H1 (cell line): Measurements from ENCODE around the gene PRLH. TPM values are rescaled to one million over a fixed set of nuclear protein-coding genes. Genes with fewer than 3 reads are reported as not detected.

Experiments used
- CTCF ChIA-PET: fragments of 300-600 bp; sonication (Branson Sonifier 250); formaldehyde crosslinking; loops from one replicate; lab custom pipeline; 2021; ENCODE audit not compliant: partially characterized antibody; lab: Charles Lee
- POLR2A ChIA-PET: fragments of 300-600 bp; sonication (Branson Sonifier 250); formaldehyde crosslinking; loops from one replicate; lab custom pipeline; 2021; ENCODE audit warnings: inconsistent platforms; ENCODE audit not compliant: partially characterized antibody; lab: Charles Lee
- DNase-seq, 2 experiments: peaks; one replicate each; pipeline versions ENCODE4 v3.0.0 to v3.0.0-alpha.2; 2010 to 2022; ENCODE audit warnings: low spot score in 2 of 2, low read depth in 1 of 2, mixed read lengths in 1 of 2
- FAIRE-seq: peaks from 2 replicates; lab custom pipeline; 2011; peaks lifted over from hg19 to GRCh38; lab: Jason Lieb, UNC
- H2AFZ ChIP-seq: 2 replicates; pipeline ENCODE4 v1.8.1; 2012; ENCODE audit warnings: low read length, inconsistent platforms
- H2AK5ac ChIP-seq: 2 replicates; pipeline ENCODE4 v1.6.1; 2013; ENCODE audit warnings: low read depth, low read length
- H2BK120ac ChIP-seq: replicated peaks from 2 replicates; pipeline ENCODE3; 2013; ENCODE audit warnings: low read depth, low read length, inconsistent platforms
- H2BK12ac ChIP-seq: 2 replicates; pipeline ENCODE4 v1.6.1; 2013; ENCODE audit warnings: low read depth, low read length
- H2BK15ac ChIP-seq: 2 replicates; pipeline ENCODE4 v1.6.1; 2013; ENCODE audit warnings: low read length
- H2BK20ac ChIP-seq: 2 replicates; pipeline ENCODE4 v1.6.1; 2013; ENCODE audit warnings: low read length
- H2BK5ac ChIP-seq: 2 replicates; pipeline ENCODE4 v1.6.1; 2013; ENCODE audit warnings: low read depth, low read length
- H3K14ac ChIP-seq: 2 replicates; pipeline ENCODE4 v1.6.1; 2013; ENCODE audit warnings: inconsistent platforms; ENCODE audit not compliant: insufficient read length
- H3K18ac ChIP-seq: 2 replicates; pipeline ENCODE4 v1.6.1; 2013; ENCODE audit warnings: low read length; ENCODE audit errors: extremely low read depth
- H3K23ac ChIP-seq: 2 replicates; pipeline ENCODE4 v1.6.1; 2013; ENCODE audit warnings: inconsistent platforms; ENCODE audit not compliant: insufficient read length
- H3K23me2 ChIP-seq: 2 replicates; pipeline ENCODE4 v1.6.1; 2013; ENCODE audit warnings: low read depth, low read length
- H3K27ac ChIP-seq: 2 replicates; pipeline ENCODE4 v1.6.1; 2011; ENCODE audit warnings: low read depth, low read length, inconsistent platforms
- H3K27me3 ChIP-seq, 4 experiments: replicated peaks in 1 of 4; 1 replicate in 1 of 4; 2 replicates in 3 of 4; pipeline versions ENCODE4 v1.6.1 to v1.8.1; 2011 to 2013; ENCODE audit warnings: low read length in 3 of 4, mild to moderate bottlenecking in 3 of 4, inconsistent platforms in 2 of 4, mixed read lengths in 2 of 4, moderate library complexity in 1 of 4; ENCODE audit not compliant: control insufficient read depth in 3 of 4, insufficient read depth in 3 of 4; ENCODE audit errors: extremely low read depth in 1 of 4
- H3K36me3 ChIP-seq, 4 experiments: 2 replicates each; pipeline versions ENCODE4 v1.6.1 to v1.8.1; 2011 to 2013; ENCODE audit warnings: mild to moderate bottlenecking in 4 of 4, low read length in 3 of 4, moderate library complexity in 2 of 4, control low read depth in 1 of 4, inconsistent platforms in 1 of 4; ENCODE audit not compliant: insufficient read depth in 4 of 4, control insufficient read depth in 2 of 4
- H3K4ac ChIP-seq: replicated peaks from 2 replicates; pipeline ENCODE3; 2013; ENCODE audit warnings: low read length, low read depth, mixed read lengths, inconsistent platforms; ENCODE audit not compliant: insufficient read length
- H3K4me1 ChIP-seq, 4 experiments: replicated peaks in 1 of 4; 1 replicate in 1 of 4; 2 replicates in 3 of 4; pipeline versions ENCODE4 v1.6.1 to v1.8.1; 2011 to 2013; ENCODE audit warnings: low read length in 3 of 4, inconsistent platforms in 2 of 4, mixed read lengths in 1 of 4; ENCODE audit not compliant: insufficient read depth in 4 of 4, control insufficient read depth in 3 of 4
- H3K4me2 ChIP-seq, 2 experiments: 2 replicates each; pipeline versions ENCODE4 v1.6.1 to v1.8.1; 2011 to 2013; ENCODE audit warnings: low read depth in 2 of 2, low read length in 2 of 2, control low read depth in 1 of 2, inconsistent platforms in 1 of 2, mild to moderate bottlenecking in 1 of 2; ENCODE audit not compliant: insufficient read depth in 1 of 2
- H3K4me3 ChIP-seq, 4 experiments: fragments of 200-600, 300-600 bp in 1 of 4; sonication (generic), shearing (Covaris generic), sonication (Bioruptor Twin) in 1 of 4; 2 replicates each; pipeline versions ENCODE4 v1.5.1 to v1.8.1; 2011 to 2016; ENCODE audit warnings: low read length in 4 of 4, low read depth in 3 of 4, control low read depth in 2 of 4, inconsistent platforms in 2 of 4, mild to moderate bottlenecking in 2 of 4, mixed read lengths in 1 of 4, moderate library complexity in 1 of 4; ENCODE audit not compliant: insufficient read depth in 2 of 4; ENCODE audit errors: extremely low read depth in 1 of 4
- H3K56ac ChIP-seq: replicated peaks from 2 replicates; pipeline ENCODE3; 2013; ENCODE audit warnings: low read depth, mild to moderate bottlenecking, mixed read lengths, low read length, inconsistent platforms; ENCODE audit not compliant: insufficient read length
- H3K79me1 ChIP-seq: 2 replicates; pipeline ENCODE4 v1.6.1; 2013; ENCODE audit warnings: low read depth, low read length, control low read depth
- H3K79me2 ChIP-seq, 2 experiments: 2 replicates each; pipeline versions ENCODE4 v1.6.1 to v1.8.1; 2012 to 2013; ENCODE audit warnings: low read length in 2 of 2, mild to moderate bottlenecking in 2 of 2, inconsistent platforms in 1 of 2; ENCODE audit not compliant: insufficient read depth in 2 of 2, control insufficient read depth in 1 of 2
- H3K9ac ChIP-seq, 4 experiments: replicated peaks in 1 of 4; 1 replicate in 1 of 4; 2 replicates in 3 of 4; pipeline versions ENCODE4 v1.6.1 to v1.8.1; 2011 to 2013; ENCODE audit warnings: low read depth in 3 of 4, low read length in 3 of 4, control low read depth in 2 of 4, mild to moderate bottlenecking in 2 of 4, moderate library complexity in 2 of 4, inconsistent platforms in 1 of 4; ENCODE audit errors: extremely low read depth in 1 of 4
- H3K9me3 ChIP-seq, 2 experiments: 2 replicates each; pipeline versions ENCODE4 v1.6.1 to v1.8.1; 2012 to 2013; ENCODE audit warnings: mild to moderate bottlenecking in 2 of 2, moderate library complexity in 2 of 2, control low read depth in 1 of 2, inconsistent platforms in 1 of 2, low read depth in 1 of 2, low read length in 1 of 2, mixed read lengths in 1 of 2; ENCODE audit not compliant: insufficient read depth in 2 of 2
- H4K20me1 ChIP-seq, 2 experiments: replicated peaks in 1 of 2; 2 replicates each; pipeline versions ENCODE3 to v1.8.1; 2011 to 2013; ENCODE audit warnings: inconsistent platforms in 2 of 2, low read length in 2 of 2, mild to moderate bottlenecking in 1 of 2; ENCODE audit not compliant: insufficient read depth in 2 of 2, control insufficient read depth in 1 of 2
- H4K5ac ChIP-seq: 2 replicates; pipeline ENCODE4 v1.6.1; 2013; ENCODE audit warnings: low read length, low read depth, mixed read lengths, inconsistent platforms; ENCODE audit not compliant: insufficient read length
- H4K8ac ChIP-seq: 2 replicates; pipeline ENCODE4 v1.8.0; 2013; ENCODE audit warnings: mild to moderate bottlenecking, moderate library complexity, low read length, inconsistent platforms; ENCODE audit not compliant: insufficient read depth; ENCODE audit errors: extremely low read depth
- H4K91ac ChIP-seq: replicated peaks from 2 replicates; pipeline ENCODE3; 2013; ENCODE audit warnings: low read length, mixed read lengths, inconsistent platforms; ENCODE audit not compliant: insufficient read length
- BACH1 ChIP-seq: IDR thresholded peaks from 2 replicates; pipeline ENCODE4 v1.6.1; 2012; ENCODE audit warnings: low read length, improper control_type of control experiment
- POLR2A ChIP-seq, 2 experiments: IDR thresholded peaks; 1 replicate in 1 of 2; 2 replicates in 1 of 2; pipeline ENCODE4 v1.6.1; 2011; ENCODE audit warnings: low read depth in 2 of 2, low read length in 2 of 2, mild to moderate bottlenecking in 2 of 2; ENCODE audit errors: control extremely low read depth in 1 of 2
- WGBS, 2 experiments: shearing (Covaris generic) in 1 of 2; methylation state at CpG; one replicate each; pipeline versions ENCODE4 v1.1.6 to v1.1.7; 2013 to 2015; ENCODE audit warnings: low lambda C conversion rate in 2 of 2, mixed read lengths in 2 of 2, inconsistent platforms in 1 of 2, low coverage in 1 of 2, missing lambda C conversion rate in 1 of 2; ENCODE audit not compliant: insufficient replicate concordance in 2 of 2, insufficient coverage in 1 of 2, insufficient read length in 1 of 2; ENCODE audit errors: extremely low coverage in 1 of 2, missing lambda C conversion rate in 1 of 2; 5-methylcytosine and 5-hydroxymethylcytosine counted together
- polyA plus RNA-seq, 7 experiments: library from polyadenylated mRNA; depleted of rRNA in 3 of 7; stranded (reverse) in 5 of 7; unstranded in 2 of 7; fragments of >200 nt in 5 of 7; fragments of 200-250 nt in 2 of 7; gene quantifications; 1 replicate in 5 of 7; 2 replicates in 1 of 7; 4 replicates in 1 of 7; pipeline versions ENCODE4 v1.2.1 to v1.2.3, GENCODE V29; 2011 to 2013; ENCODE audit warnings: missing spikeins in 2 of 7, mixed read lengths in 2 of 7
- total RNA-seq: library from RNA; stranded (reverse); fragmentation: NEBNext Ultra II Directional; extraction: Animal tissue kit (Norgen Biotek cat#: 25700); gene quantifications from 2 replicates; pipeline ENCODE4 v1.2.1, GENCODE V29; 2021

The PRLH gene
- total and polyA plus RNA-seq, 2 of the 8 experiments (the other 6 are each of a cell fraction or from before 2014, with no cell fraction given) = not detected

- FAIRE-seq (no peak), DNase-seq (no peak)
- Histone ChIP-seq H2BK12ac (peak overlapping the region; percentile 3; the same call in 1 of the 2 replicates), H2BK20ac (no peak overlapping the region), H3K9ac (no peak overlapping the region; a peak in 1 of 7 replicates), H3K9me3 (no peaks in the 10 kb centered on the region), H3K79me2 (peaks cover 4 to 53% of the 10 kb centered on the region in 2 experiments; a peak in 3 of 4 replicates), H3K56ac (no peak overlapping the region), H2AFZ (no peak overlapping the region), H3K27ac (no peak overlapping the region; the same call in 1 of the 2 replicates), H3K4me3 (no peak overlapping the region), H2BK120ac (no peak overlapping the region), H4K20me1 (peaks cover 0 to 3% of the 10 kb centered on the region in 2 experiments), H4K91ac (peak overlapping the region; percentile 61), H4K8ac (peak overlapping the region; percentile 69), H3K4me2 (peak overlapping the region in 1 of 2 experiments; percentile 4; a peak in 2 of 4 replicates), H2AK5ac (no peak overlapping the region), H2BK5ac (peak overlapping the region; percentile 40; the same call in 1 of the 2 replicates), H4K5ac (no peak overlapping the region), H3K4ac (peak overlapping the region; percentile 87), H3K36me3 (no peaks in the 10 kb centered on the region; a peak in 1 of 8 replicates), H3K23me2 (peaks cover 4% of the 10 kb centered on the region), H3K27me3 (no peaks in the 10 kb centered on the region), H3K14ac (no peak overlapping the region), H3K79me1 (peaks cover 2% of the 10 kb centered on the region; the same call in 1 of the 2 replicates), H3K4me1 (peaks cover 0 to 32% (median 18%) of the 10 kb centered on the region in 4 experiments; a peak in 6 of 7 replicates), H3K18ac (no peak overlapping the region; the same call in 1 of the 2 replicates), H2BK15ac (0 out of 2 replicates have a peak overlapping the region, but pooled peaks have one; percentile 13), H3K23ac (no peak overlapping the region)
- ChIA-PET POLR2A (interaction anchor here (0.8 to 5.5 kb wide), 13 partner anchors 8 to 116 kb away, joined by 3 to 27 read pairs (median 4); no protein-coding TSS in a partner anchor), CTCF (interaction anchor here (0.8 to 2.9 kb wide), 14 partner anchors 8 to 388 kb away, joined by 3 to 14 read pairs (median 4); no protein-coding TSS in a partner anchor)
- TF ChIP-seq POLR2A (IDR thresholded peaks at IDR 0.05; ENCODE audit: control extremely low read depth in 1 of 2, low read depth in 2 of 2, low read length in 2 of 2) (0 out of 3 replicates have a peak, but pooled peaks of 1 of the 2 experiments have one; percentile 26), BACH1 (no peak)
- WGBS, 2 experiments = 84% methylated on average over 15 of the region's 15 CpGs; no CpG with 5 or more reads in 1 of the 2 experiments
Measured at GRCh38 chr2:237585590-237586221, 19.3 kb downstream of the PRLH start.
